ENCODE data around the gene CEACAM20. TPM values are rescaled to one million over a fixed set of nuclear protein-coding genes. Genes with fewer than 3 reads are reported as not detected.
A peak's percentile ranks its signal among the peaks of the same experiment; 100 is the strongest.

CEACAM20 gene
- total RNA-seq, 2 donors from 2014 or later: not detected

GRCh38 chr19:44573627-44574026 is 44.2 kb upstream of the CEACAM20 start:
- TF ChIP-seq CTCF (IDR thresholded peaks at IDR 0.05): no peak
- no peaks in the 10 kb centered on the region for H3K9me3 ChIP-seq
- no peaks in the 10 kb centered on the region for H3K4me1 ChIP-seq
- no peaks in the 10 kb centered on the region for H3K36me3 ChIP-seq
- DNase-seq (ENCODE audit: low spot score): no peak
- no peaks in the 10 kb centered on the region for H3K27me3 ChIP-seq
- H3K27ac ChIP-seq: no peak overlapping the region
- H3K4me3 ChIP-seq: no peak overlapping the region

GRCh38 chr19:44573183-44573582 is 43.7 kb upstream of the CEACAM20 start:
- H3K9me3 ChIP-seq: no peaks in the 10 kb centered on the region
- no peak for DNase-seq (ENCODE audit: low spot score)
- H3K4me1 ChIP-seq: no peaks in the 10 kb centered on the region
- no peaks in the 10 kb centered on the region for H3K36me3 ChIP-seq
- no peak for TF ChIP-seq CTCF (IDR thresholded peaks at IDR 0.05)
- no peaks in the 10 kb centered on the region for H3K27me3 ChIP-seq
- no peak overlapping the region for H3K27ac ChIP-seq
- H3K4me3 ChIP-seq: no peak overlapping the region

GRCh38 chr19:44572581-44572900 is 43.1 kb upstream of the CEACAM20 start:
- no peak for TF ChIP-seq CTCF (IDR thresholded peaks at IDR 0.05)
- no peaks in the 10 kb centered on the region for H3K27me3 ChIP-seq

GRCh38 chr19:44571830-44572580 is 42.5 kb upstream of the CEACAM20 start:
- H3K4me3 ChIP-seq: no peak overlapping the region
- no peaks in the 10 kb centered on the region for H3K4me1 ChIP-seq
- peak; percentile 46 for DNase-seq (ENCODE audit: low spot score)
- no peak for TF ChIP-seq CTCF (IDR thresholded peaks at IDR 0.05)
- H3K27ac ChIP-seq: no peak overlapping the region
- H3K9me3 ChIP-seq: no peaks in the 10 kb centered on the region
- H3K36me3 ChIP-seq: no peaks in the 10 kb centered on the region
- no peaks in the 10 kb centered on the region for H3K27me3 ChIP-seq

More at GRCh38 chr19:44572581-44572900, 43.1 kb upstream of the CEACAM20 start:
- H3K4me1 ChIP-seq: no peaks in the 10 kb centered on the region
- H3K27ac ChIP-seq: no peak overlapping the region
- H3K9me3 ChIP-seq: no peaks in the 10 kb centered on the region
- H3K36me3 ChIP-seq: no peaks in the 10 kb centered on the region
- H3K4me3 ChIP-seq: no peak overlapping the region
- DNase-seq (ENCODE audit: low spot score): peak; percentile 21

- DNase-seq (ENCODE audit: low spot score): peak; percentile 71
- Histone ChIP-seq H3K27me3 (no peaks in the 10 kb centered on the region), H3K4me3 (no peak overlapping the region), H3K4me1 (no peaks in the 10 kb centered on the region), H3K9me3 (no peaks in the 10 kb centered on the region), H3K27ac (no peak overlapping the region), H3K36me3 (no peaks in the 10 kb centered on the region)
- peak; percentile 62 to 78 for TF ChIP-seq CTCF (IDR thresholded peaks at IDR 0.05)
Measured at GRCh38 chr19:44570984-44571684, 41.7 kb upstream of the CEACAM20 start.

Measured in right atrium auricular region (tissue), 2 donors.